GM08714 (cell line): Measurements from ENCODE around the gene THRB.

ENCODE experiments used
- H3K4me3 ChIP-seq: fragments of 200-500 bp; sonication (Bioruptor generic); 2 replicates; pipeline ENCODE4 v1.5.1; 2014; ENCODE audit warnings: mild to moderate bottlenecking, low read length, inconsistent platforms
- ZNF274 ChIP-seq: IDR thresholded peaks from 2 replicates; pipeline ENCODE4 v1.6.1; 2012; ENCODE audit warnings: mild to moderate bottlenecking, low read depth, low read length

Gene THRB

GRCh38 chr3:24086617-24087404, 407.8 kb downstream of the THRB start:
- H3K4me3 ChIP-seq: no peak overlapping the region
- no peak for TF ChIP-seq ZNF274

DNA sequence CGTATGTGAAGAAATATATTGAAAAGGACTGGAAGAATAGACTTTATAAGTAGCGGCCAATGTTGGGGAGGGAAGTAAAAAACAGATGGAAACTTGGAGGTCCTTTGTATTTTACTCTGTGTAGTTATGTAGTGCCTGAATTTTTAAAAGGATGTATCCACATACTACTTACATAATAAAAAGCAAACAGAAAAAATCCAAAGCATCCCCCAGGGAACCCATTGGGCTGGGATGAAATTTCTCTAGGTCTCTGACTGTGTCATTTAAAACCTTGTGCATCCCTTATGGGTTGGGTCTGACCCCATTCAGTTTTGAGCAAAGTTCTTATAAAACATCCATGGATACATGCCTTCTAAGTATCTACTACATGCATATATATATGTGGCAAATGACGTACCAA, 408.4 kb downstream of the THRB start:
- no peak for TF ChIP-seq ZNF274
- H3K4me3 ChIP-seq: no peak overlapping the region

DNA sequence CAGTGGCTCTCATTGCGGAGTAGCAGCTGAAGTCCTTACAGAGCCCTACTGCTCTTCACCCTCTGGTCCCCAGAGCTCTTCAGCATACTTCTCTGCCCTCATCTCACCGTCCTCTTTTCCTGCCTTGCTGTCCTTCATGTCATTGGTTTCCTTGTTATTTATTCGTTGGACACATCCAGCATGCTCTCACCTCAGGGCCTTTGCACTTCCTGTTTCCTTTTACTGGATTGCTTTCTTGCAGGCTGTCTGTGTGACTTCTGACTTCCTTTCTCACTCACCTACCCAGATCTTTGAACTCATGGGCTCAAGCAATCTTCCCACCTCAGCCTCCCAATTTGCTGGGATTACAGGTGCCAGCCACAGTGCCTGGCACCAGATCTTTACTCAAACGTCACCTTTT, 422.5 kb downstream of the THRB start:
- TF ChIP-seq ZNF274: no peak

GRCh38 chr3:24069045-24069444, 425.6 kb downstream of the THRB start:
- no peak overlapping the region for H3K4me3 ChIP-seq
- no peak for TF ChIP-seq ZNF274

More for the DNA sequence above, 422.5 kb downstream of the THRB start:
- H3K4me3 ChIP-seq: no peak overlapping the region

GRCh38 chr3:24067483-24067882, 427.2 kb downstream of the THRB start:
- TF ChIP-seq ZNF274: no peak
- H3K4me3 ChIP-seq: no peak overlapping the region
